ENCODE results near the gene IRF5. TPM values are rescaled to one million over a fixed set of nuclear protein-coding genes. Genes with fewer than 3 reads are reported as not detected.
"Not testable (repeated sequence)": the region's sequence is repeated elsewhere in the genome, so short reads cannot be mapped to it uniquely, and the experiment has no call there.

IRF5 gene
- total and polyA plus RNA-seq, 5 donors from 2014 or later = 13.5 to 24.1 (median 19.3) TPM

DNA sequence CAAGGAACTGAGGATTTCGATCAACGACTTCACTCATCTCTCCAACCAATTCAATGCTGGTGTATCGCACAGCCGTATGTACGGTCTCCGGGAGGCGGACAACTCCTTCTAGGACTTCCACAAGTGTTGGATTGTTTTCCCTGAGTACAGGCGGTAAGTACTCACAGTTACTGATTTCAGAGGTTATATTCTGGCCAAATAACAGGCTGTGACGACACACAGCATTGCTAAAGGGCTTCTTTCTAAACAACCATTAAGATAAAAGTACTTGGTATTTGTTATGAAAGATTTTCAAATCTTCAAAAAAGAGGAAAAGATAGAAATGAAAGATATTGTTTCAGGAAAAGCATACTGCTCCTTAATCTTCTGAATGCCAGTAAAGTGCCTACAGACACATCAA lies 52.2 kb downstream of the IRF5 start:
- H3K4me3 Mint-ChIP-seq = no peak overlapping the region
- H3K4me1 Mint-ChIP-seq = peaks cover 0 to 6% (median 0%) of the 10 kb centered on the region in 4 donors
- ATAC-seq (ENCODE audit: low read depth in 2 of 2) = no peak
- H3K27ac Mint-ChIP-seq = peak overlapping the region in 1 of 3 donors; percentile 77
- H3K9me3 Mint-ChIP-seq = no peaks in the 10 kb centered on the region
- Histone ChIP-seq H3K4me3 (ENCODE audit: low read depth, low read length) (no peak overlapping the region), H3K27me3 (ENCODE audit: control insufficient read depth, insufficient read depth, low read length) (no peaks in the 10 kb centered on the region), H3K36me3 (ENCODE audit: control insufficient read depth, insufficient read depth, low read length) (peaks cover 92% of the 10 kb centered on the region), H3K9me3 (ENCODE audit: control insufficient read depth in 2 of 2, low read length in 2 of 2) (no peaks in the 10 kb centered on the region), H3K27ac (ENCODE audit: insufficient read depth, low read length, poor library complexity, severe bottlenecking) (no peak overlapping the region), H3K4me1 (ENCODE audit: control insufficient read depth, insufficient read depth, low read length, poor library complexity, severe bottlenecking) (no peaks in the 10 kb centered on the region)
- no peak for DNase-seq
- H3K27me3 Mint-ChIP-seq = no peaks in the 10 kb centered on the region
- H3K36me3 Mint-ChIP-seq = peaks cover 46% of the 10 kb centered on the region

DNA sequence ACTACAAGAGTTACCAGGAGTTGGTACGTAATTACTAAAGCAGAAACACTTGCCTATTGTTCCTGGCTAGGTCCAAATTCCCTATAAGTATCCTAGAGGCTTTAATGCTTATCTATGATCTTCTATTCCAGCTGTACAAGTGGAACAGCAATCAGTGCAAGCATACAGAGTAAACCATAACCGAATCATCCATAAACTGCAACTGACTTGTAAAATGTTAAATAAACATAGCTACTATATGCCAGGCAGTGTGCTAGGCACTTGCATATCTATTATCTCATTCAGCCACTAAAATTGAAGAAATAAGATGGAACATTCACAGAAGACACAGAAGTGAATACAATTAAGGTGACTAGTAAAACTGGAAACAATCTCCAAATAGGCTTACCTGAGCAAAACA lies 55.7 kb downstream of the IRF5 start:
- peaks cover 40% of the 10 kb centered on the region for H3K36me3 Mint-ChIP-seq
- H3K4me3 Mint-ChIP-seq = no peak overlapping the region
- peaks cover 88% of the 10 kb centered on the region for H3K36me3 ChIP-seq (ENCODE audit: control insufficient read depth, insufficient read depth, low read length)
- H3K9me3 ChIP-seq (ENCODE audit: control insufficient read depth in 2 of 2, low read length in 2 of 2) = no peaks in the 10 kb centered on the region
- H3K4me3 ChIP-seq (ENCODE audit: low read depth, low read length) = no peak overlapping the region
- peaks cover 0 to 1% (median 0%) of the 10 kb centered on the region in 4 donors for H3K4me1 Mint-ChIP-seq
- no peaks in the 10 kb centered on the region for H3K4me1 ChIP-seq (ENCODE audit: control insufficient read depth, insufficient read depth, low read length, poor library complexity, severe bottlenecking)
- no peak overlapping the region for H3K27ac Mint-ChIP-seq
- no peak for DNase-seq
- H3K9me3 Mint-ChIP-seq = no peaks in the 10 kb centered on the region
- H3K27me3 ChIP-seq (ENCODE audit: control insufficient read depth, insufficient read depth, low read length) = no peaks in the 10 kb centered on the region
- no peak overlapping the region for H3K27ac ChIP-seq (ENCODE audit: insufficient read depth, low read length, poor library complexity, severe bottlenecking)
- no peak for ATAC-seq (ENCODE audit: low read depth in 2 of 2)
- no peaks in the 10 kb centered on the region for H3K27me3 Mint-ChIP-seq

DNA sequence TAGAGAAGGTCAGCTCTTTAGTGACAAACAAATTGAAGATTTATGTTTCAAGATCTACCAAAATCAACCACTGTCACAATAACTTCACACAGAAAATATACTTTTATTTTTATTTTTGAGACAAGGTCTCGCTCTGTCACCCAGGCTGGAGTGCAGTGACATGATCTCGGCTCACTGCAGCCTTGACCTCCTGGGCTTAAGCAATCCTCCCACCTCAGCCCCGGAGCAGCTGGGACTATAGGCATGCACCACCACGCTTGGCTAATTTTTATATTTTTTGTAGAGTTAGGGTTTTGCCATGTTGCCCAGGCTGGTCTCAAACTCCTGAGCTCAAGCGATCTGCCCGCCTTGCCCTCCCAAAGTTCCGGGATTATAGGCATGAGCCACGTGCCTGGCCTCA lies 56.8 kb downstream of the IRF5 start:
- H3K9me3 ChIP-seq (ENCODE audit: control insufficient read depth in 2 of 2, low read length in 2 of 2); H3K27me3 Mint-ChIP-seq; H3K27ac ChIP-seq (ENCODE audit: insufficient read depth, low read length, poor library complexity, severe bottlenecking); H3K4me3 Mint-ChIP-seq; ATAC-seq (ENCODE audit: low read depth in 2 of 2); H3K9me3 Mint-ChIP-seq; H3K4me3 ChIP-seq (ENCODE audit: low read depth, low read length); DNase-seq; H3K4me1 ChIP-seq (ENCODE audit: control insufficient read depth, insufficient read depth, low read length, poor library complexity, severe bottlenecking); H3K4me1 Mint-ChIP-seq; H3K27me3 ChIP-seq (ENCODE audit: control insufficient read depth, insufficient read depth, low read length); H3K27ac Mint-ChIP-seq: not testable (repeated sequence)
- peaks cover 91% of the 10 kb centered on the region for H3K36me3 ChIP-seq (ENCODE audit: control insufficient read depth, insufficient read depth, low read length)
- peaks cover 38% of the 10 kb centered on the region for H3K36me3 Mint-ChIP-seq

DNA sequence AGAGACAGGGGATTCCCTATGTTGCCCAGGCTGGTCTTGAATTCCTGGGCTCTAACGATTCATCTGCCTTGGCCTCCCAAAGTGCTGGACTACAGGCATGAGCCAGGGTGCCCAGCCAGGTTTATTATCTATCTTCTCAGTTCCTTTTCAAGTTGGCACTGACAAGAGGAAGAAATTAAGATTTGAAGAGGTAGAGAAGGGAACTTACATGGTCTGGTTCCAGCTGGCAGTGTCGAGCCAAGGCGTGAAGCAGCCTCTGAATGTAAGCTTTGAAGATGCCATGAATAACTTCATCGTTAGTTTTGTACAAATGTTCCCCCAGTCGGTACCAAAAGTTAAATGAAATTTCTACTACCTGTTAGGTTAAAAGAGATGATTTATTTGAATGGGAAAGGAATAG lies 59.5 kb downstream of the IRF5 start:
- Mint-ChIP-seq H3K4me1 (peaks cover 0 to 1% (median under 1%) of the 10 kb centered on the region in 4 donors), H3K9me3 (no peaks in the 10 kb centered on the region), H3K4me3 (no peak overlapping the region), H3K36me3 (peaks cover 44% of the 10 kb centered on the region), H3K27me3 (no peaks in the 10 kb centered on the region), H3K27ac (peak overlapping the region in 1 of 3 donors; percentile 26)
- no peak for ATAC-seq (ENCODE audit: low read depth in 2 of 2)
- Histone ChIP-seq H3K36me3 (ENCODE audit: control insufficient read depth, insufficient read depth, low read length) (peaks cover 86% of the 10 kb centered on the region), H3K4me1 (ENCODE audit: control insufficient read depth, insufficient read depth, low read length, poor library complexity, severe bottlenecking) (no peaks in the 10 kb centered on the region), H3K9me3 (ENCODE audit: control insufficient read depth in 2 of 2, low read length in 2 of 2) (no peaks in the 10 kb centered on the region), H3K4me3 (ENCODE audit: low read depth, low read length) (no peak overlapping the region), H3K27ac (ENCODE audit: insufficient read depth, low read length, poor library complexity, severe bottlenecking) (no peak overlapping the region), H3K27me3 (ENCODE audit: control insufficient read depth, insufficient read depth, low read length) (no peaks in the 10 kb centered on the region)
- DNase-seq = no peak

Other genes with a start within 250 kb of the IRF5 start
- 30.2 TPM for gene CALU, start 198.6 kb upstream of the IRF5 start, total RNA-seq
- gene CALU, start 198.6 kb upstream of the IRF5 start, polyA plus RNA-seq = 10 to 100 TPM; 19.1 to 27.3 (median 23.7) TPM
- not detected for gene OPN1SW, start 162.1 kb upstream of the IRF5 start, total RNA-seq
- gene OPN1SW, start 162.1 kb upstream of the IRF5 start, polyA plus RNA-seq = not detected
- 14.1 TPM for gene CCDC136, start 146.0 kb upstream of the IRF5 start, total RNA-seq
- 1 to 10 TPM in 2 of 4 donors, under 1 TPM in 2; 0.48 to 2.9 (median 1.1) TPM for gene CCDC136, start 146.0 kb upstream of the IRF5 start, polyA plus RNA-seq
- not detected for gene FLNC, start 107.5 kb upstream of the IRF5 start, total RNA-seq
- not detected for gene FLNC, start 107.5 kb upstream of the IRF5 start, polyA plus RNA-seq
- gene ATP6V1F, start 75.1 kb upstream of the IRF5 start, total RNA-seq = 67.9 TPM
- gene ATP6V1F, start 75.1 kb upstream of the IRF5 start, polyA plus RNA-seq = 100 to 1,000 TPM; 306 to 361 (median 340) TPM
- gene KCP, start 27.2 kb upstream of the IRF5 start, total RNA-seq = 0.22 TPM
- under 1 TPM in 2 of 4 donors, not detected in 2; 0.08 TPM for gene KCP, start 27.2 kb upstream of the IRF5 start, polyA plus RNA-seq
- gene TNPO3, start 117.2 kb downstream of the IRF5 start, total RNA-seq = 31.6 TPM
- gene TNPO3, start 117.2 kb downstream of the IRF5 start, polyA plus RNA-seq = 10 to 100 TPM; 34.6 to 48.8 (median 37.3) TPM
- gene TSPAN33, start 206.8 kb downstream of the IRF5 start, total RNA-seq = 4.5 TPM
- 1 to 10 TPM in 3 of 4 donors, under 1 TPM in 1; 0.96 to 3.2 (median 2.2) TPM for gene TSPAN33, start 206.8 kb downstream of the IRF5 start, polyA plus RNA-seq

Data from CD4-positive, CD25-positive, alpha-beta regulatory T cell (primary cell).